NCI-H1930 (cell line): ENCODE data around the gene PLEKHG4B.
A peak's percentile ranks its signal among the peaks of the same experiment; 100 is the strongest.
"Not testable (repeated sequence)": the region's sequence is repeated elsewhere in the genome, so short reads cannot be mapped to it uniquely, and the experiment has no call there.

Source experiments
- DNase-seq, 2 experiments: peaks; one replicate each; lab custom pipeline; 2025; lab: John Stamatoyannopoulos, UW

PLEKHG4B gene

DNA sequence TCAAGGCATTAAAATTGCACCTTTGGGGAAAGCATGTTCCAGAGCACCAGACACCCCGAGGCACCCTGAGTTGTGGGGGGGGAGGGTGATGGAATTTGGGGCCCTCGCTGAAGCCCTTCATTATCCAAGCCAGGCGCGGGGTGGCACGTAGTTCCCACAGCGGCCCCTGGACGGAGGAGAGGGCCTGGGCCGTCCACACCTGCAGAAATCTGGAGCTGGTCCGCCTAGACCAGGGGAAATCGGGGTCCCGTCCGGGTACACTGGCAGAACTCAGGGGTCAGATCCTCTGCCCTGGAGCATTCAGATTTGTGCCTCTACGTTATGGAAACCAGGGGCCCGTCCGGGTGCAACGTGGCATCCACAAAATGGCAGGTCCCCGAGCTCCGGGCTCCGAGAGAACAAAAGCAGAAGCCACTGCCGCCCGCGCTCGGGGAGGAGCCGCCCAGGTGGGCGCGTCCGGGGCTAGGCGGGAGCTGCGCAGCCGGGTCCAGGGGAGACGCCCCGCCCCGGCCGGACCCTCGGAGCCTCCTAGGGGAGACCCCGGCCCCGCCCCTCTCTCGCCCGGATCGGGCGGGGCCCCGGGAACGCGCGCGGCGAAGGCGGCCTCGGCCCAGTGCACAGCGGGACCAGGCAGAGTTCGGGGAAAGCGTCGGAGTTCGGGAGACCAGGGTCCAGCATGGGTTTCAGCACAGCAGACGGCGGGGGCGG is at the start of gene PLEKHG4B:
Gene PLEKHG4B (plus strand): TSS at position 613 of the 708 bp plus-strand sequence. CDS start 64 bp downstream, at position 677.
- DNase-seq = peak; percentile 32 to 76

DNA sequence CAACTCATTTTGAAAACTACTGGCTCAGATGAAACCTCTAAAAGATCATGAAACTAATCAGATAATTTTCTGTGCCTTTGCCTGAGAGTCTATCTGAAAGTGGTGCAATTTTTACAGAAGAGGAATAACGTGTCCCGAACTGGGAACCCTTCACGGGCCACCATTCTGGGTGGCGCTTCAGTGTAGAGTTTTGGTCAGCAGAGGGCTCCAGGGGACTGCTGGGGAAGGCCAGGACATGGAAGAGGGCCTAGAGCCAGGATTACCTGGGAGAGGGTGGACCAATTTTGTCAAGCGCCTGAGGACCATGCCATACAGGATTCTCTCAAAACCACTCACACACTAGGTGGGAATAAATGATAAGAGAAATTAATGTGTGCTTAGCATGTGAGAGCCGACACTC is 49.7 kb upstream of the PLEKHG4B start:
- DNase-seq = no peak

- DNase-seq = peak; percentile 42 to 63
Observed at GRCh38 chr5:48192-48591, 43.8 kb upstream of the PLEKHG4B start.

GRCh38 chr5:49530-49929 is 42.4 kb upstream of the PLEKHG4B start:
- DNase-seq = not testable (repeated sequence)

- DNase-seq = no peak
Observed at GRCh38 chr5:49953-50544, 41.9 kb upstream of the PLEKHG4B start.

- DNase-seq = no peak
Observed at GRCh38 chr5:50724-51499, 41.1 kb upstream of the PLEKHG4B start.

DNA sequence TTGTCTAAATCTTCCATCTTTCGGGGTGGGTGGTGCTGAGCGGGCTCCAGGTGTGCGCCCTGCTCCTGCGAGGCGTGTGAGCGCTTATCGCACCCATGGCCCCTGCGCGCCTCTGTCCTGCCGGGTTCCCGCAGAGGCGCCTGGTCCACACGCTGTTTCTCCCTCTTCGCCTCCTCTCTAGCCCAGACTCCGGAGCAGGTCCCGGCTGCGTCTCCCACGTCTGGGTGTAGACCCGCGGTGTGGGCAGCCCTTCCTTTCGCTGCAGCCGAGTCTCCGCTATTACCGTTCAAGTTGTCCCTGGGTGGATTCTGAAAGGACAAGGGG is 40.5 kb upstream of the PLEKHG4B start:
- DNase-seq = no peak

GRCh38 chr5:53381-54174 is 38.4 kb upstream of the PLEKHG4B start:
- peak; percentile 87 to 91 for DNase-seq

DNA sequence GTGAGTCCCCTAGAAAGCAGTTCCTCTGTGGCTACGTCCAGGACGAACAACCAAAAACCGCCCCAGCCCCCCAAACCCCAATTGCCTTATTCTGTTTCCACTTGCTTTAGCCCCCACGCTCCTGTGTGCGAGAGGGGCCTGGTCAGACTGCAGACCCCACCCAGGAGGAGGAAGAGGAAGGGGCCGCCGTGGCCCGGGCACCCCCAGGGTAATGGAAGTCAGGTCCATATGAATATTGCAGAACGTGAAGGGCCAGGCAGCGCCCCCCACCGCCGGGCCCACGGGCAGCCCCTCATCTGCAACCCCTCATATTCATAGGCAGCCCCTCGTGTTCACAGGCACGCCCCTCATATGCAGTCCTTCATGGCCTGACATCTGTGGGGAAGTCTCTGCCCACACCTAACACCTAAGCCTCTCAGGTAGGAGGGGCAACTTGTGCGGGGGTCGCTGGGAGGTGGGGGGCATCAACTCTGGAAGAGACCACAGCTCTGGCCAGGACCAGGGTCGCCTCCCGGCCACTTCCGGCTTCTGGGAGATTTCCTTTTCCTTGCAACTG is 37.7 kb upstream of the PLEKHG4B start:
- DNase-seq = no peak

DNA sequence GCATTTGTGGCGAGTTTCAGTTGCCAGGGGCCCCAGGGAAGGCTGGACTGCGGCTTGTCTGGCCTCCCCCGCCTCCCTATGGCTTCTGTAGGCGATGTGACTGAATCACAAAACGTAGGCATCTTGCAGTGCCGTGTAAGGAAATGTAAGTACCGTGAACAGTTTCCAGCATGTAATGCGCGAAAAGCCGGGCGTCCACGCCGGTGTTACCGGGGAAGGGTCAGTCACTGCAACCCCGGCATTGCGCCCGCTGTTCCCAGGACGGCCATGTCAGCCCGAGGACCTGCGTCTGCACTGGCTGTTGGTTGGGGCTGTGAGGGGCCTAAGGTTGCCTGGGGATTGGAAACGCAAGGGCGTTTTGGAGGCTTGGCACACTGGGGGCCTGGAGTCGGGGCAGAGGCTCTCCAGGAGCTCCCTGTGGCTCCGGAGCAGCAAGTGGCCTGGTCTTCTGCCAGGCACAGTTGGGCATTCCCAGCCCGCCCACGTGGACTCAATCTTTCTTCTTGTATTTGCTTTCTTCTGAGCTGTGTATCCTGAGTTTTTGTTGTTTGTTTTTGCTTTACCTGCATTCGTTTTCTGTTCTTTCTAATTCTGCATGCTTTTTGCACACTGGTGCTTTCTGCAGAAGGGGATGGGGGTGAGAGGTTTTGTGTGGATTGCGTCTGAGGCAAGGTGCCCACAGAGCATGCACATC is 36.9 kb upstream of the PLEKHG4B start:
- DNase-seq = no peak

GRCh38 chr5:56561-57290 is 35.2 kb upstream of the PLEKHG4B start:
- DNase-seq = no peak

DNA sequence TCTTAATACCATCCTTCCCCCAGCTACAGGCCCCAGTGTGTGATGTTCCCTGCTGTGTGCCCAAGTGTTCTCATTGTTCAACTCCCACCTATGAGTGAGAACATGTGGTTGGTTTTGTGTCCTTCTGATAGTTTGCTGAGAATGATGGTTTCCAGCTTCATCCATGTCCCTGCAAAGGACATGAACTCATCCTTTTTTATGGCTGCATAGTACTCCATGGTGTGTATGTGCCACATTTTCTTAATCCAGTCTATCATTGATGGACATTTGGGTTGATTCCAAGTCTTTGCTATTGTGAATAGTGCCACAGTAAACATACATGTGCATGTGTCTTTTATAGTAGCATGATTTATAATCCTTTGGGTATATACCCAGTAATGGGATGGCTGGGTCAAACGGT is 31.7 kb upstream of the PLEKHG4B start:
- not testable (repeated sequence) for DNase-seq

GRCh38 chr5:70440-70839 is 21.5 kb upstream of the PLEKHG4B start:
- no peak for DNase-seq

DNA sequence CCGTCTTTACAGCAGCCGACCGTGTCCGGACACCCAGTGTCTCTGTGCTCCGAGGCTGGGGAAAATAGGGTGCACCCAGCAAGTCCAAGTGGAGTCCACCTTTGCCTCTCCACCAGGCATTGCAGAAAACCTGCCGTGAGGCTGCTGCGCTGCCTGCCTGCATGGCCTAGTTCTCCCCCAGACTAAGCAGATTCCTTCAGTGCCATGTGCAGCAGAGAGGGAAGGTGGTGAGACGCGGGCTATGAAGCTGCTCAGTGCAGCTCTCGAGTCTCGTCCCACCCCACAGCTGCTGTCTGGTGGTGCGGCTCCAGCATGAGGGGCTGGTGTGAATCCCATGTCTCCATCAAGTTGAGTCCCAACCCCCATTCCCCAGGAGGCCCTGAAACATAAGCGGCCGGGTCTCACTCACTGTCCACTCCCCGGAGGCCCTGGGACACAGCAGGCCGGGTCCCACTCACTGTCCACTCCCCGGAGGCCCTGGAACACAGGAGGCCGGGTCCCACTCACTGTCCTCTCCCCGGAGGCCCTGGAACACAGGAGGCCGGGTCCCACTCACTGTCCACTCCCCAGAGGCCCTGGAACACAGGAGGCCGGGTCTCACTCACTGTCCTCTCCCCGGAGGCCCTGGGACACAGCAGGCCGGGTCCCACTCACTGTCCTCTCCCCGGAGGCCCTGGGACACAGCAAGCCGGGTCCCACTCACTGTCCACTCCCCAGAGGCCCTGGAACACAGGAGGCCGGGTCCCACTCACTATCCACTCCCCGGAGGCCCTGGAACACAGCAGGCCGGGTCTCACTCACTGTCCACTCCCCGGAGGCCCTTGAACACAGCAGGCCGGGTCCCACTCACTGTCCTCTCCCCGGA is 19.4 kb upstream of the PLEKHG4B start:
- not testable (repeated sequence) for DNase-seq

DNA sequence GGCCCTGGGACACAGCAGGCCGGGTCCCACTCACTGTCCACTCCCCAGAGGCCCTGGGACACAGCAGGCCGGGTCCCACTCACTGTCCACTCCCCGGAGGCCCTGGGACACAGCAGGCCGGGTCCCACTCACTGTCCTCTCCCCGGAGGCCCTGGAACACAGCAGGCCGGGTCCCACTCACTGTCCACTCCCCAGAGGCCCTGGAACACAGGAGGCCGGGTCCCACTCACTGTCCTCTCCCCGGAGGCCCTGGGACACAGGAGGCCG is 18.9 kb upstream of the PLEKHG4B start:
- DNase-seq = not testable (repeated sequence)

- DNase-seq = no peak
Observed at GRCh38 chr5:73768-74502, 18.0 kb upstream of the PLEKHG4B start.

DNA sequence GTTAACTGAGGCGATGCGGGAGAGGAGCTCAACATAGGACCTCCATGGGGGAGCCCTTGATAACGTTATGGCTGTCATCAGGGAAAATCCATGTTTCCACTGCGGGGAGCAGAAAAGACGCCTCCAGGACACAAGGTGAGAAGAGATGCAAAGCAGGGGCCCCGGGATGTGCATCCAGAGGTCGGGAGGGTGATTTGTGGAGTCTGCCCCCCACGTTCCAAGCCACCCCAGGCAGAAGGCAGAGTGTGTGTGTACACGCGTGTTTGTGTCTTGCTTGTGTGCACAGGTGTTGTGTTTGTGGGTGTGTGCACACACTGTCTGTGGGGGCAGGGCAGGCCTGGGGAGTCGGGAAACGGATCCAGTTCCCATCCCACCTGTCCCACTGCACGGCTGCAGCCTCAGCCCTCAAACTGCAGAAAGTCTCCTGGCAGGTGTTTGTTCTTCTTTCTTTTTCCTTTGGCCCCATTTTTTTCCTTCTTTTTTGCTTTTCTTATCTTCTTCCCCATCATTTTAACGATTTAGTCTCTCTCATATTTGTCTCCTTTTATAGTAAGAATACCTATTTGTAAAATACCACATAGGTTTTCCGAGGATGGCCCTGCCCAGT is 17.4 kb upstream of the PLEKHG4B start:
- DNase-seq = no peak

DNA sequence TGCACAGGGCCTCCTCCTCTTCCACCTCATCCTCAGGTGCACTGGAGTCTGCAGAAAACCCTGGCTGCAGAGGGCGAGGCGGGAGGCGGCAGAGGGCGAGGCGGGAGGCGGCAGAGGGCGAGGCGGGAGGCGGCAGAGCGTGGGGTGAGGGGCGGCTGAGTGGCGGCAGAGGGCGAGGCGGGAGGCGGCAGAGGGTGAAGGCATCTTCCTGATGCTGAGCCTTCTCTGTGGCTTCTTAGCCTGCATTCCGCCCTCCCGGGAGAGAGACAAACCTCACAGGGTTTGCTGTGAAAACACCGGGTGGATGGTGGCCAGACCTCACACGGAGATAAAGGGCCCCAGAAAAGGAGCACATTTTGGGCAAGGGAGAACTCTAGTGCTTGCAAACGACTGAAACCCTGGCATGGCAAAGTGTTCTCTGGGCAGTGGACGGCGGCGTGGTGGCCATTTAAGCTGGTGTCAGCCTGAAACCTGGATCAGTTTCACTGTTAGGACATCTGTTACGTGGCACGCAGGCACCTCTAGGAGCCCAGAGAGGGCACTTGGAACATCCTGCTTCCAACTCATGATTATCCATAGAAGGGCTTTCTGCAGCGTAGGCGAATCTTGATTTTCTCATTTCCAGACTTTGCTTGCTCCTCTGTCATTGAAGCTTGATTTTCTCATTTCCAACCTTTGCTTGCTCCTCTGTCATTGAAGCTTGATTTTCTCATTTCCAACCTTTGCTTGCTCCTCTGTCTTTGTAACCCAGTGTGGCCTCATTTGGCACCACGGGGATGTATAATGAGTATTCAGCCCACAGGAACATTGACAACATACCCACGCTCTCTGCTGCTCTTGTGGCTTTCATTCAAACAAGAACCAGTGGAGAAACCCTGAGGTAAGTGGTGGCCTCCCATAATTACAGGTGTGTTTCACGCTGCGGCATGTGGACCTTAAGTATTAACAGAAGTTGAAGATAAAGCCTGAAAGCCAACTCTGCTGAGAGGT is 16.3 kb upstream of the PLEKHG4B start:
- no peak for DNase-seq
